GM12872 (cell line): ENCODE data around the gene NACA2.

Experiments used
- CTCF ChIP-seq: IDR thresholded peaks from 3 replicates; pipeline ENCODE4 v1.5.1; 2011; ENCODE audit warnings: low read depth, mild to moderate bottlenecking, low read length, moderate library complexity; ENCODE audit not compliant: insufficient read depth

NACA2 gene

GRCh38 chr17:61631800-61632199, 40.8 kb upstream of the NACA2 start:
- no peak for TF ChIP-seq CTCF

GRCh38 chr17:61627658-61628057, 36.6 kb upstream of the NACA2 start:
- no peak for TF ChIP-seq CTCF

GRCh38 chr17:61627125-61627524, 36.1 kb upstream of the NACA2 start:
- no peak for TF ChIP-seq CTCF

GRCh38 chr17:61625564-61625963, 34.5 kb upstream of the NACA2 start:
- TF ChIP-seq CTCF = no peak

GRCh38 chr17:61624951-61625350, 33.9 kb upstream of the NACA2 start:
- no peak for TF ChIP-seq CTCF

GRCh38 chr17:61621317-61621716, 30.3 kb upstream of the NACA2 start:
- TF ChIP-seq CTCF = no peak

GRCh38 chr17:61619953-61620352, 28.9 kb upstream of the NACA2 start:
- TF ChIP-seq CTCF = no peak

- TF ChIP-seq CTCF = no peak
These were observed 28.5 kb upstream of the NACA2 start for GRCh38 chr17:61619493-61619892.
